ENCODE data around the gene PAK2.
"Not testable (repeated sequence)": the region's sequence is repeated elsewhere in the genome, so short reads cannot be mapped to it uniquely, and the experiment has no call there.

Gene PAK2

GRCh38 chr3:196844235-196845219 is 104.9 kb downstream of the PAK2 start:
- not testable (repeated sequence) for DNase-seq (ENCODE audit: low spot score)

DNA sequence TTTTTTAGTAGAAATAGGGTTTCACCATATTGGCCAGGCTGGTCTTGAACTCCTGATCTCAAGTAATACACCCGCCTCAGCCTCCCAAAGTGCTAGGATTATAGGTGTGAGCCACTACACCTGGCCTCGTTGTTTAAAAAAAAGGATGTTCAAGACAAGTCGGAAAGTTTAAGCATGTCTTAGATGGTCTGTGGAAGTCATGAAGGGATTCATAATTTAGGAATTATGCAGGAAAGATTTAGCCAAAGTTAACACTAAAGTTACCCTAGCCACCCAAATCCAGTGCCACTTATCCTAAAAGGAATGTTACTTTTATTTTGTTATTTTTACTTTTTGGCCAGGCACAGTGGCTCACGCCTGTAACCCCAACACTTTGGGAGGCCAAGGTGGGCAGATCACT is 108.7 kb downstream of the PAK2 start:
- DNase-seq (ENCODE audit: low spot score) = not testable (repeated sequence)

- DNase-seq (ENCODE audit: low spot score) = no peak
Measured at GRCh38 chr3:196849180-196849741, 109.6 kb downstream of the PAK2 start.

GRCh38 chr3:196863000-196863399 is 123.3 kb downstream of the PAK2 start:
- not testable (repeated sequence) for DNase-seq (ENCODE audit: low spot score)

- no peak for DNase-seq (ENCODE audit: low spot score)
Measured at GRCh38 chr3:196867155-196867506, 127.5 kb downstream of the PAK2 start.

- peak; percentile 80 for DNase-seq (ENCODE audit: low spot score)
Measured at GRCh38 chr3:196867507-196868296, 128.0 kb downstream of the PAK2 start, which contains the start of gene SENP5. Gene SENP5, plus strand, starts transcription at chr3:196867920. Its CDS starts 17,262 bp downstream, at chr3:196885182.

- no peak for DNase-seq (ENCODE audit: low spot score)
Measured at GRCh38 chr3:196868297-196868661, 128.6 kb downstream of the PAK2 start.

- DNase-seq (ENCODE audit: low spot score) = no peak
Measured at GRCh38 chr3:196872316-196872715, 132.7 kb downstream of the PAK2 start.

GRCh38 chr3:196874511-196875094 is 134.9 kb downstream of the PAK2 start:
- DNase-seq (ENCODE audit: low spot score) = not testable (repeated sequence)

DNA sequence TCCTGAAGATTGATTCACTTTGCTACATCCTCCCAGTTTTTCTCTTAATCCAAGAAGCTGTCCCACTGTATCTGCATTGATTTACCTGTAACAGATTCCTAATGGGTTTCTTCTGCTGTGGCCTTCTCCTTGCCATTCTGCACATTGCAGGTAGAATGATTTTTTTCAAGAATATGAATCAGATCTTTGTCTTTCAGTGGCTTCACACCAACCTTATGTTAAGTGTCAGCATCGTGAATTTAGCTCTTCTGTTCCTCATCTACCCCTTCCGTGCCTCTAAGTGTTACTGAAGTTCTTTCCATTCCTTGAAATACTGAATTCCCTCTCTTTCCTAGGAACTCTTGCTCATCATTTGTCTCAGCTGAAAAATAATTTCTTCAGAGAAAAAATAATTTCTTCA is 135.6 kb downstream of the PAK2 start:
- no peak for DNase-seq (ENCODE audit: low spot score)

Data from COLO829 (cell line).